Measurements from ENCODE around the gene ARID1B.

ARID1B gene

DNA sequence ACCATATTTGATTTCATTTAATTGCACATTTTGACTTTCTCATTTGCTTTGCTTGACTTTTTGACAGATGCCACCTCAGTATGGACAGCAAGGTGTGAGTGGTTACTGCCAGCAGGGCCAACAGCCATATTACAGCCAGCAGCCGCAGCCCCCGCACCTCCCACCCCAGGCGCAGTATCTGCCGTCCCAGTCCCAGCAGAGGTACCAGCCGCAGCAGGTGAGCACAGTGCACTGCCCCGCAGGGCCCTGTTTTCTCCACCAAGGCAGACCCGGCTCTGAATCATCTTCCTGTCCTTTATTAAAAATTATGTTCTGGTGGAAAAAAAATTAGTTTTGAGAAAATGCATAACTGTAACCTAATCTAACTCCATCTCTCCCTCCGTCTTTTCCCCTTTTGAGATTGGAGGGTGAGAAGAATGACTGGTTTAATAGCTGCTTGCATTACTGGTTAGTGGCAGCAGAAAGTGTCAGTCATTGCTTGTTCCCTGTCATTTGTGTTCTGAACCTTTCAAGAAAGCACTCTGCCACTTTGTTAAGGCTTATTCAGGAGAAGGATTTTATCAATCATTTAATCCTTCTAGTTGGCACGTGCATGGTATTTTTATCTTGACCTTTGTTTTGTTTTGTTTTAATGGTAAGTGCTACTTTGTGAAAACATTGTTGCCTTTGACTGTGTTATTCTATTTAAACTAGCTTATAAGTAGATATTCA lies 124.3 kb downstream of the ARID1B start:
- no peak for DNase-seq (ENCODE audit: low read depth in 4 of 4, low spot score in 1 of 4)

GRCh38 chr6:156902782-156903181 lies 125.6 kb downstream of the ARID1B start:
- no peak for DNase-seq (ENCODE audit: low read depth in 4 of 4, low spot score in 1 of 4)

- DNase-seq (ENCODE audit: low read depth in 4 of 4, low spot score in 1 of 4) = no peak
These were observed 127.2 kb downstream of the ARID1B start for GRCh38 chr6:156904176-156904967.

DNA sequence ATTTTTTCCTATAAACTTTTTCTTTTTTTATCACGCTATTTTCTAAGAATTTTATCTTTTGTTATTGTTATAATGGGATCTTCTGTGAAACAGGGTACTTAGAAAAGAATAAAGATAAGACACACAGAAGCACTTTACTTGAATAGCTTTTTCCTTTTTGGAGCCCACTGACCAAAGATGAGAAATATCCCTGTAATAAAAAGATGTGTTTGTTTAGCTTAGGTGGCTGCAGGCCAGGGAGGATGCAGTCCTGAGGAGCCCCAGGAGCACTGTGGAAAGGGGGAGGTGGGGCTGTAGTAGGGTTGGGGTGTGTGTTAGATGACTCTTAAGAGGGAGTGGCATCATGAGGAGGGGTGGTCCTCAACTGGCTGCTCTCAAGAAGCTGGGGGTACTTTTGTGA lies 128.6 kb downstream of the ARID1B start:
- no peak for DNase-seq (ENCODE audit: low read depth in 4 of 4, low spot score in 1 of 4)

DNA sequence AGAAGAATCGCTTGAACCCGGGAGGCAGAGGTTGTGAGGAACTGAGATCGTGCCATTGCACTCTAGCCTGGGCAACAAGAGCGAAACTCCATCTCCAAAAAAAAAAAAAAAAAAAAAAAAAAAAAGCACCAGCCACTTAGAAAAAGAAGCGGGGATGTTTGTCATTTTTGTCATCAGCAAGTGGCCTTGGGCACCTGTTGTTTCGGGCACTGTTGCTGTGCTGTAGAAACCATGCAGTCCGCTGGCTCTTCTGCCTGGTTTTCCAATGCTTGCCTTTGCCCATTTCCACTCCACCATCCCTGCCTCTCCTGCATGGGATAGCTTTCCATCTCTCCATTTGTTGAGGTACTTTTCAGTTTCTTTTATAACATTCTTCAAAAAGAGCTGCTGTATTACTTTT lies 129.3 kb downstream of the ARID1B start:
- no peak for DNase-seq (ENCODE audit: low read depth in 4 of 4, low spot score in 1 of 4)

- DNase-seq (ENCODE audit: low read depth in 4 of 4, low spot score in 1 of 4) = no peak
These were observed 132.2 kb downstream of the ARID1B start for GRCh38 chr6:156909212-156910010.

GRCh38 chr6:156910011-156910334 lies 132.8 kb downstream of the ARID1B start:
- DNase-seq (ENCODE audit: low read depth in 4 of 4, low spot score in 1 of 4) = no peak

DNA sequence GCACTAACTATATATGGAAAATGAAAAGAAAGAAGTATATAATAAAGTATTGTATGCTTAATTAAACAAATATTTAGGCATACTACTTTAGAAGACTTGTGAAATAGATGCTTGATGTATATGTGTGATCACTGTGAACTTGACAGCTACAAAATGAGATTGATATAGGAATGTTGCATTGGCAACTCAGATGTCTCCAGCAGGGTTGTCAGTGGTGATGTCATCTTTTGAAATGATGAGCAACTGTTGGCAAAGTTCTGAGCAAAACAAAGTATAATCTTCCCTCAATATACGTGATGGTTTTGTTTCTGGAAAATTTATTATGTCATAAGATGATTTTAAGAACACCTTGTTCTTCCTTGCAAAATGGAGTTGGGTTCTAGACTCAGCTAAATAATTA lies 133.8 kb downstream of the ARID1B start:
- DNase-seq (ENCODE audit: low read depth in 4 of 4, low spot score in 1 of 4) = no peak

DNA sequence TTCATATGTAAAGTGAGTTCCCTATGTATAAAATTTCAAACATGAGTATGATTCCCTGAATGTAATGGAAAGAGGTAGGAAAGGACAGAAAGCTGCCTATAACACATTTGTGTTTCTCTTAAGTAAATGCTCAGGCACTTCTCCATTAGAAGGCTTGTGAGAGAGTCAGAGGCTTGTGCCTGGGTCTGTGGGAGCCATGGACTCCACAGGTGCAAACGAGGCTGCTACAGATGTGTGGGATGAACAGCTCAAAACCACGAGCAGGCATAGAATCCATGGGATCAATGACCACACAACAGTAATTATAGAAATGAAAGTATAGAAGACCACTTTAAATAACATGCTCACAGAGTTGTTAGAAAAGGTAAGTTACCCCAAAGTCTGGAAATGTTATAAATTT lies 134.4 kb downstream of the ARID1B start:
- no peak for DNase-seq (ENCODE audit: low read depth in 4 of 4, low spot score in 1 of 4)

DNA sequence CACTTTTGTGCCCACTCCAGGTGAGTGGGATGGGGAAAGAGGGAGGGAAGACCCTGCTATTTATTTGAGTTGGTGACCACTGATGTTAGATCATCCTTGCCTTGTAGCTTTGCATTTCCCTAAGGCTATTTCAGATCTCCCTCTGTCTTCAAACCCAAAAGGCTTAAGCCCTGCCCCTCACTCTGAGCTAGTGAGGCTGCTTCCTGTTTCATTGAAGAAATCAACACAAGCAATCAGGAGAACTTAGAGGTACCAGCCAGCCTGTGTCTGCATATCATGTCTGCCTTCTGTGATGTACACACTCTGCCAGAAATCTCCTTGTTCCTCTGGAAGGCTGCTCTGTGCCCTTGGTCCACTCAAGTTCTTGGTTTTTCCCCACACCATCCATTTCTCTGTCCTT lies 135.3 kb downstream of the ARID1B start:
- DNase-seq (ENCODE audit: low read depth in 4 of 4, low spot score in 1 of 4) = no peak

DNA sequence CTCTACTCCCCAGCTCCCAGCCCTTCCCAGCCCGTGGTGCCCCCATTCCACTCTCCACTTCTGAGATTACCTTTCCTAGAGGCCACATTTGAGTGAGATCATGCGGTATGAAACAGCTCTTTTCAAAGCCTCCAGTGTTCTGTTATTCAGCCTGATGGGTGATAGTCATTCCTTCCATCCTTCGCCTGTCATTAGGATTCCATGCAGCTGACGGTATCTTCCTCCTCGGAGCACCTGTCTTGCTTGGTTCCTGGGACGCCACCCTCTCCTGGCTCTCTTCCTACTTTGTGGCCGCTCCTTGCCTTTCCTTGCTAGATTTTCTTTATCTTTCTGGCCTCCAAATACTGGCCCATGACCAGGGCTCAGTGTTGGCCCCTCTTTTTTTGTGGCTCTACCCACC lies 137.0 kb downstream of the ARID1B start:
- no peak for DNase-seq (ENCODE audit: low read depth in 4 of 4, low spot score in 1 of 4)

DNA sequence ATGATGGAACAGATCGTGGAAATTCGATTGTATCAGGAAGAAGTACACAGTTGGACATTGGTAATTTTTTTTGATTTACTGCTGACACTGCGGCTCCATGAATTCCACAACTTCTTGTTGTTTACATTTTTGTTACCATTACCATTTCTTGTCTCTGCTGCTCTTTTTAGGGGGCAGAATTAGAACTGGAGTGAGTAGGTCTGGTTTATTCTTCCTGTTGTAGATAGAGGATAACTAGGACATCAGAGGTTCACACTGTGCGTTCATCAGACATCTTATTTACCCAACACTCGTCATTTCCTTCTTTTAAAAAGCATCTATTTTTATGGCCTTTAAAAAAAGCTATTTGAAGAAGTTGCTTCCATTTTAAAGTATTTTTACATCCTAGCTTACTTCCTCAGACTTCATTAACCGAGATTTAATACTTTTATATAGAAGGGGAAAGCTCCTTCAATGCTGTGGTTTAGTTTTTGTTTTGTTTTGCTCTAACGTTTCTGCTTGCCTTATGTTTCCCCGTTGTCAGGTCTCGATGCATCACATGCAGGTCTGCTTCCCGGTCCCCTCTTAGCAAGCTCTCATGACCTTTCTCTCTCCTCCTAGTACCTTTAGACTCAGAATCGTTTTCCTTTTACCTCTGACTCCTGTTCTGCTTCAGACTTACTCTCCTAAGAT lies 139.1 kb downstream of the ARID1B start:
- no peak for DNase-seq (ENCODE audit: low read depth in 4 of 4, low spot score in 1 of 4)

DNA sequence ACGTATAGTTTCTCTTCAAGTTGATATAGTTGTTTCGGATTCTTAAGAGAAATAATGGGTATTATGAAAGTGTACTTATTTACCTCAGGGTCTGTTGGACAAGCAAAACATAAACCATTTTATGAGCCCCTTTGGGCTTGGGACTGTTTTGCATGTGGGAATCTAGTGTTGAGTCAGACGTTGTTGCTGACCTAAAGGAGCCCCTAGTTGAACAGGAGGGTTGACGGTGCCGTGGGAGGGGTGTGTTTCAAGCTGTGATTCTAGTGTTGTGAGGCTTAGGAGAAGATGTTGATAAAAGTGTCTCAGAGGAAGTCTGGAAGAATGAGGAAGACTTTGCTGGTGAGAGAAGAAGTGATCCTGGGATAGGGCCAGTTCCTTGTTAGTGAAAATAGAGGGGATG lies 140.0 kb downstream of the ARID1B start:
- no peak for DNase-seq (ENCODE audit: low read depth in 4 of 4, low spot score in 1 of 4)

DNA sequence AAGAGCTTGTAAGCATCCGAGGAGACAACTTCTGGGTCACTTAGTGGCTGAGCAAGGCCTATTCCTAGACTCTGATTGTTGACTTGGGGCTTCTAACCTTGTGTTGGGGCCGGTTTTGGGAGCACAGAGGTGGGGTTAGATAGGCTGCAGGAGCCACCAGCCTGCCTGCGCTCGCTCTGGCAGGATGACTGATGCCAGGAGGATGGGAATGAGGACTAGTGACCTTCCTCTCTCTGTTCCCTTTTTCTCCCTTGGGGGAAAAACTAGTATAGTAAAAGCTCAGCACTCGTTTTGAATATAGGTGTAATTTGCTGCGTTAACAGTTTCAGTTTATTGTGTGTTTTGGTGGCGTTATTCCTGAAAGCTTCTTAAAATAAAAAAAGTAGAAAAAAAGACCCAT lies 141.5 kb downstream of the ARID1B start:
- DNase-seq (ENCODE audit: low read depth in 4 of 4, low spot score in 1 of 4) = no peak

DNA sequence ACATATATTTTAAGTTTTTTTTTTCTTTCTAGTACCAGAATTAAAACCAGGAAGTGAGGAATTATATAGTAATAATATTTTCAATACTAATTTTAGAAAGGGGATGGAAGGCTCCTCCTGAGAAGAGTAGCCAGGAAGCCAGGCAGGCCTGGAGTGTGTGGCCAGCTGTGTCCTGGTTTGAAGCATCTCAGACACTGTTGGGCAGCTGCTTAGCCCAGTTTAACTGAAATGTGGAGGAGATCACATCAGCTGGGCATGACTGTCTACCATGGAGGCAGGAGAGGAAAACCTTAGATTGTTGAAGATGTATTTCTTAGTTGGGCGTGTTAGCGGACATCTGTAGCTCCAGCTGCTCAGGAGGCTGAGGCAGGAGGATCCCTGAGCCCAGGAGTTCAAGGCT lies 142.2 kb downstream of the ARID1B start:
- DNase-seq (ENCODE audit: low read depth in 4 of 4, low spot score in 1 of 4) = no peak

DNA sequence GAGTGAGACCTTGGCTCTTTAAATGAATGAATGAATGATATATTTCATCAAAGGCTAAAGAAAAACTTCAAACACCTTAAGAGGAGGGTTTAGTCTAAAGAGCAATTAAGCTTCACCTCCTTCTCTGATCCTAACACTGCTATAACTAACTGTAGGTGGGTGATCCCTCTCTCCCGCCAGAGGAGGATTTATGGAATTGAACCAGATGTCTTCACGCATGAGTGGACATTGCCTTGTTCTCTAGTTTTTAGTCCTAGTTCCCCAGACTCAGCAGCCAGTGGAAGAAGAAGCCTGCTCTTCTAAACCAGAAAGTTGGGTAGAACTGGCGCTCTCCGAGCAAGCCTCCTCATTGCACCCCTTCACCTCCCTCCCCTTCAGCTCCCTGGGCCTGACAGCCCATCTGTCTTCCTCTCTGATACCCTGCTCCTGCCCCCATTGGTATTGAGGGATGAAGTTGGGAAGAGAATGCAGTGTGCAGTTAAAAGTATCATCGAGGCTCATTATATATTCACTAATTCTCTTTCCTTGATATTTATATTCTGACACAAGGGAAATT lies 142.7 kb downstream of the ARID1B start:
- DNase-seq (ENCODE audit: low read depth in 4 of 4, low spot score in 1 of 4) = no peak

DNA sequence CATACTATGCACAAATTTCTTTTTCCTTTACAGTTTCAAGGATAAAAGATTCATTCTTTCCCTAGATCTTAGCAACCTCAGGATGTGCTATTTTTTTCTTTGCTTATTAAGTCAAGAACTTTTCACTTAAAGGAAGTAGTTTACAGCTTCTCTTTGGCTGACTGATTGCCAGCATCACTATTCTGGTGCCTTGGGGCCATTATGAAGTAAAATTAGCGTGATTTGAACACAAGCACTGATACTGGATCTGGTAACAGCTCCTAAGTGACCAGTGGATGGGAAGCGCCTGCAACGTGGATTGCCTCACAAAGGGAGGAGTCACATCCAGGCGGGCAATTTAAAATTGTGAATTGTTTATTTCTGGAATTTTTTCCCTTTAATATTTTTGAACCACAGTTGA lies 147.1 kb downstream of the ARID1B start:
- no peak for DNase-seq (ENCODE audit: low read depth in 4 of 4, low spot score in 1 of 4)

- no peak for DNase-seq (ENCODE audit: low read depth in 4 of 4, low spot score in 1 of 4)
These were observed 147.8 kb downstream of the ARID1B start for GRCh38 chr6:156925026-156925425.

DNA sequence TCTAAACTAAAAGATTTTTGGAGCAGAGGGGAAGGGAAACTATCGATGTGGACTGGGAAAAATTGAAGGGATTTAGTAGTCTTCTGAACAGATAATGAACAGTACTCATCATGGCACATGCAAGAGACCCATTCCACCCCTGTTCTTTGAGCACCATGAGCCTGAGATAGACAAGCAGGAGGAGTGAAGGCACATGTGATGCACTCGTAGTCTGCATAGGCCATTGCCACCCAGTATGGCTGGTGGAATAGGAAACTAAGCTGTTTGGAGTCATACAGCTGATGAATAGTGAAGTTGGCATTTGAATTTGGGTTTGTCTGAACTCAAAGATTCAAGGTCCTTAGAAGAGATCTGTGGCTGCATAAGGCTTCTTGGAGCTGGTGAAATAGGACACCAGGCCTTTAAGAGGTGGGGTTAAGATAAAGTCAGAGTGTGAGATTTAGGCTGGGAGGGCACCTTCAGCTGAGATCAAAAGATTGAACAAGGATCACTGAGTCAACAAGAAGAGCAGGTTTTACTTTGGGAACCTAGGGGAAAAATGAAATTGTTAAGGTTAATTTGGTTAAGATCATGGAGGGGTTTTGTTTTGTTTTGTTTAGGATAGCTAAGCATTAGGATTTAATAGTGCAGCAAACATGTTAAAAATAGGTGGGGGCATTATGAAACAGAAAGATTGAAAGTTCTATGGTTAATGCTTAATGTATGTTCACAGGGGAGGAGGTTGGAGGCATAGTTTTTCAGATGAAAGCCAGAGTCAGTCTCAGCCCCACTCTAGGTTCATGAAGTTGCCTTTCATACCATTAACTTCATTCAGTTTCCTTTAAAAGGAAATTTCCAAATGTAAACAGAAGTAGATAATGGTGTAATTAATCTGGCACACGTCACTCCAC lies 148.8 kb downstream of the ARID1B start:
- no peak for DNase-seq (ENCODE audit: low read depth in 4 of 4, low spot score in 1 of 4)

DNA sequence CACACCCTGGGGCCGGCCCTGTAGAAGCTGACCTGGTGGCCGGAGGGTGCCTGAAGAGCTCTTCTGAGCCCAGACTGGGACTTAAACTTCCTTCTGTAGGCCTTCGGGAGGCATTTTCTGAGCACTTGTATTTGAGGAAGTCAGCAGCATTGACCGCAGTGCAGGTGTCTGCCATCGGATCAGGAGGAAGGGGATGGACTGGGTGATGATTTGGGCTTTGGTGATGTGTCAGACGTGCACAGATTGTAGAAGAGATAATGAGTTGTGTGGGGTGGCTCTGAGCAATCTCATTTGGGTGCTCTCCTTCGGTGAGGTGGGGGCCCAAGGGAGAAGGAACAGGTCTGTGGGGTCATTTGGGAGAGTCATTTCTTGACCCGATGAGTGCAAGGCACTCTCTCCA lies 150.9 kb downstream of the ARID1B start:
- DNase-seq (ENCODE audit: low read depth in 4 of 4, low spot score in 1 of 4) = no peak
